ENCODE results near the gene ASAP3. TPM values are rescaled to one million over a fixed set of nuclear protein-coding genes. Genes with fewer than 3 reads are reported as not detected.
A peak's percentile ranks its signal among the peaks of the same experiment; 100 is the strongest.

Gene ASAP3
- total and polyA plus RNA-seq, 8 donors = 17.9 to 37.4 (median 25.3) TPM

DNA sequence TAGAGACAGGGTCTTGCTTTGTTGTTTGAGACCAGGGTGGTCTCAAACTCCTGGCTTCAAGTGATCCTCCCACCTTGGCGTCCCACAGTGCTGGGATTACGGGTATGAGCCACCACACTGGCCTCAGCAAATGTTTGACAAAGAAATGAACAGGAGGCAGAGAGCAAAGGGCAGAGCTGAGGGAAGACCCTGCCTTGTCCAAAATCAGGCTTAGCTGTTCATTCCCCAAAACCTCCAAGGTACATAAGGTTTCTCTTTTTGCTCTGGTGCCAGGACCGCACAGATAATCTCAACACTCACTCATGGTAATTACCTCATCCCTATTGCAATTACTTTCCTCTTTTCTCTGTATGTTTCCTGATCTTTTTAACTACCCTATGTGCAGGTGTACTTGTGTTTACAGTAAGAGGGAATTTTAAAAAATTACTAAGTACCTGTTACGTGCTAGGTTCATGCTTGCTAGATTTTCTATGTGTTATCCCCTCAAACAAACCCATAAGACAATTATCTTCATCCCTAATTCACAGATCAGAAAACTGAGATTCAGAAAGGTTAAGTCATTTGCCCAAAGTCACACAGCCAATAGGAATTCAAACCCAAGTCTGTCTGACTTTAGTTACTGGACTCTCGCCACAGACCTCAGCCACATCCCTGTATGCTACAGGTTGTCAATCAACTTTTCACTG is 11.5 kb downstream of the ASAP3 start:
- Histone ChIP-seq H3K27me3 (no peaks in the 10 kb centered on the region), H3K27ac (peak overlapping the region in 1 of 4 donors; percentile 33), H3K4me1 (peaks cover 0 to 7% (median 3%) of the 10 kb centered on the region in 3 donors), H3K9me3 (no peaks in the 10 kb centered on the region), H3K36me3 (no peaks in the 10 kb centered on the region), H3K4me3 (no peak overlapping the region)
- FAIRE-seq (no peak), DNase-seq (no peak), ATAC-seq (no peak)
- WGBS, 2 donors = 88% methylated on average over 5 of the region's 5 CpGs
- intact Hi-C loops (cut with DNase I) = no loop called here
- TF ChIP-seq, protein P1, sequence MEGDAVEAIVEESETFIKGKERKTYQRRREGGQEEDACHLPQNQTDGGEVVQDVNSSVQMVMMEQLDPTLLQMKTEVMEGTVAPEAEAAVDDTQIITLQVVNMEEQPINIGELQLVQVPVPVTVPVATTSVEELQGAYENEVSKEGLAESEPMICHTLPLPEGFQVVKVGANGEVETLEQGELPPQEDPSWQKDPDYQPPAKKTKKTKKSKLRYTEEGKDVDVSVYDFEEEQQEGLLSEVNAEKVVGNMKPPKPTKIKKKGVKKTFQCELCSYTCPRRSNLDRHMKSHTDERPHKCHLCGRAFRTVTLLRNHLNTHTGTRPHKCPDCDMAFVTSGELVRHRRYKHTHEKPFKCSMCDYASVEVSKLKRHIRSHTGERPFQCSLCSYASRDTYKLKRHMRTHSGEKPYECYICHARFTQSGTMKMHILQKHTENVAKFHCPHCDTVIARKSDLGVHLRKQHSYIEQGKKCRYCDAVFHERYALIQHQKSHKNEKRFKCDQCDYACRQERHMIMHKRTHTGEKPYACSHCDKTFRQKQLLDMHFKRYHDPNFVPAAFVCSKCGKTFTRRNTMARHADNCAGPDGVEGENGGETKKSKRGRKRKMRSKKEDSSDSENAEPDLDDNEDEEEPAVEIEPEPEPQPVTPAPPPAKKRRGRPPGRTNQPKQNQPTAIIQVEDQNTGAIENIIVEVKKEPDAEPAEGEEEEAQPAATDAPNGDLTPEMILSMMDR (IDR thresholded peaks at IDR 0.05) = no peak

DNA sequence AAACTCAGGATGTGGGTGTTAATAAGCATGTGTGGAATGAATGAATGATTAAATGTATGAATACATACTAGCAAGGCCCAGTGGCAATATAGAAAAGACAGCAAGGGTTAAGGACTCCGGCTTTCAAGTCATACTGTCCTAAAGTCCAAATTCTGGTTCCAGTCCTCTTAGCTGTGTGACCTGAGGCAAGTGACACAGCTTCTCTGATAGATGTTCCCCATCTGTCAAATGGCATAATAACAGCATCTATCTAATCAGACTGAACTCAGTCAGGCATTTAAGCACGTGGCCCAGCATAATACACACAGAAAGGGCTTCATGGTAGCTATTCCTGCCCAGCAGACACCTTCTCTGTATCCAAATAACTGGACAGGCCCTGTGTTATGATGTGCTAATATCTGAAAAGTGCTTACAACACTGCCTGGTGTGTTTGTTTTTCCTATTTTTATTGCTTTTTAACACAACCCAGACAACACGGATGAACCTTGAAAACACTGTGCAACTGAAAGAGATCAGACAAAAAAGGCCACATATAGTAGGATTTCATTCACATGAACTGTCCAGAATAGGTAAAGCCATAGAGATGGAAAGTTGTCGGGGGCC is 12.4 kb downstream of the ASAP3 start:
- H3K4me1 ChIP-seq = peaks cover 0 to 7% (median 3%) of the 10 kb centered on the region in 3 donors
- TF ChIP-seq, protein P1 (IDR thresholded peaks at IDR 0.05) = no peak
- intact Hi-C loops (cut with DNase I) = no loop called here
- no peaks in the 10 kb centered on the region for H3K36me3 ChIP-seq
- DNase-seq = no peak
- no peaks in the 10 kb centered on the region for H3K9me3 ChIP-seq
- H3K27me3 ChIP-seq = no peaks in the 10 kb centered on the region
- ATAC-seq = no peak
- no peak for FAIRE-seq
- 67 to 74% methylated on average over 4 of the region's 4 CpGs for WGBS, 2 donors
- no peak overlapping the region for H3K4me3 ChIP-seq
- no peak overlapping the region for H3K27ac ChIP-seq

DNA sequence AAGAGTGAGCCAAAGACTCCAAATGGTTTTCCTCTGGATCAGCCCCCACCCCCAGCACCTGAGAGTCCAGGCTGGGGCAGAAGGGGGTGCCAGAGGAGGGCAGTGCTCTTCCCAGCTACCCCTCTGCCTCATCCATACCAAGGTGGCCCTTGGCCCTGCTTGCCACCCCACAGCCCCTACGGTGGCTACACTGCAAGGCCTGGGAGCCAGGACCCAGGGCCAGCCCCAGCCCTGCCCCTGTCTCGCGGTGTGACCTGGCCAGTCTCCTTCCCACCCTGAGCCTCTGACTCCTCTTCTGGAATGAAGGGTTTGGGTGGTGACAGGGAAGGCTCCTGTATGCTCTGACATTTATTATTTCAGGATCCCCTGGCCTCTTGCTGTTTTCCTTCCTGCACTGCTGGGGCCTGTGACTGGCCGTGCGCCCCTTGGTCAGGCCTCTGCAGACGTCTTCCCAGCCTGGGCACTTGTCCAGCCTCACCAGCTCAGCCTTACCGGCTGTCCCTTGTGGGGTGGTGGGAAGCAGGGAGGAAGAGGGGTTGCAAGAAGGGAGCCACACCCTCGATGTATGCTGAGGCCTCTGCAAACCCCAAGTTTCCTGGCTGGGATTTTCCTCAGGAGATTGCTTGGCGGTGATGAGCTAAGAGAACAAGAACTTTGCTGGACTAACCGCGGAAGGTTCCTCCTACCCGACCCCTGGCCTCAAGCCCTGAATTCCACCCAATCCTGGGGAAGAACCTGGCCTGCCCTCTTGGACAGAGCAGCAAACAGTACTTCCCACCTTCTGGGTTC is 13.5 kb downstream of the ASAP3 start:
- Histone ChIP-seq H3K27me3 (no peaks in the 10 kb centered on the region), H3K4me1 (peaks cover 0 to 7% (median 3%) of the 10 kb centered on the region in 3 donors), H3K4me3 (no peak overlapping the region), H3K36me3 (no peaks in the 10 kb centered on the region), H3K27ac (no peak overlapping the region), H3K9me3 (no peaks in the 10 kb centered on the region)
- 75 to 79% methylated on average over 12 of the region's 12 CpGs for WGBS, 2 donors
- ATAC-seq = peak in 3 of 4 donors; percentile 9 to 42 (median 25)
- FAIRE-seq = no peak
- TF ChIP-seq, protein P1 (IDR thresholded peaks at IDR 0.05) = no peak
- intact Hi-C loops (cut with DNase I) = no loop called here
- DNase-seq = no peak

DNA sequence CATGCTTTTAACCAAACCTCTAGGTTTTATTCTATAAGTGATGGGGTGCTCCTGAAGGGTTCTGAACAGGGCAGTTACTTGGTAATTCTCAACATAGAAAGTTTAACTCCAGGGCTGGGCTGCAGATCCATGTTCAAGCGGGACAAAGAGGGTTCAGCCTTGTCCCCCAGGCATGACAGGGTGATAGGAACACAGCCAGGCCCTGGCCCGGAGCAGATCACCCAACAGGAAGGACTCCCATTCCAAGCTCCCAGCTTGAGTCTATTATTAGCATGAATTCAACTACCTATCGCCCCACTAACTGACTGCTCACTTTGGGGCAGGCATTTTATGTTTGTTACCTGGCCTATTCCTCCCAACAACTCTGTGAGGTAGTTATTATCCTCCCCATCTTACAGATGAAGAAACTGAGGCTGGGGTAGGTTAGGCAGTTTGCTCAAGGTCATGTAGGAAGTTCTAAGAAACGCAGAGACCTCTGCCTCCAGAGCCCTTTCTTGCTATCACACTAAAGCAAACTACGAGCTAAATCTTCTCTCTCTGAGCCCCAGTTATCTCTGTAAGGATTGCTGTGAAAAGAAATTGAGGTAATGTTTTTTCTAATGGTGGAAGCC is 14.5 kb downstream of the ASAP3 start:
- no peak for FAIRE-seq
- WGBS, 2 donors = 39 to 40% methylated on average over 5 of the region's 5 CpGs
- Histone ChIP-seq H3K4me3 (no peak overlapping the region), H3K4me1 (no peaks in the 10 kb centered on the region), H3K9me3 (no peaks in the 10 kb centered on the region), H3K27me3 (no peaks in the 10 kb centered on the region), H3K27ac (no peak overlapping the region), H3K36me3 (no peaks in the 10 kb centered on the region)
- TF ChIP-seq, protein P1 (IDR thresholded peaks at IDR 0.05) = no peak
- no peak for DNase-seq
- intact Hi-C loops (cut with DNase I) = no loop called here
- no peak for ATAC-seq
